ENCODE measurements around the gene ZC2HC1C.
"Not testable (repeated sequence)": the region's sequence is repeated elsewhere in the genome, so short reads cannot be mapped to it uniquely, and the experiment has no call there.

Gene ZC2HC1C

GRCh38 chr14:75098212-75098611, 28.8 kb downstream of the ZC2HC1C start:
- DNase-seq: no peak

GRCh38 chr14:75098682-75099081, 29.2 kb downstream of the ZC2HC1C start:
- no peak for DNase-seq

- DNase-seq: no peak
Measured at GRCh38 chr14:75101491-75101890, 32.0 kb downstream of the ZC2HC1C start.

- DNase-seq: no peak
Measured at GRCh38 chr14:75107186-75107585, 37.7 kb downstream of the ZC2HC1C start.

- no peak for DNase-seq
Measured at GRCh38 chr14:75109877-75110276, 40.4 kb downstream of the ZC2HC1C start.

GRCh38 chr14:75113932-75114539, 44.6 kb downstream of the ZC2HC1C start:
- DNase-seq: no peak

GRCh38 chr14:75119056-75119455, 49.6 kb downstream of the ZC2HC1C start:
- no peak for DNase-seq

- no peak for DNase-seq
Measured at GRCh38 chr14:75120541-75121291, 51.3 kb downstream of the ZC2HC1C start.

GRCh38 chr14:75121552-75121951, 52.1 kb downstream of the ZC2HC1C start:
- no peak for DNase-seq

GRCh38 chr14:75123991-75124390, 54.5 kb downstream of the ZC2HC1C start:
- peak; percentile 17 for DNase-seq

GRCh38 chr14:75125617-75126016, 56.2 kb downstream of the ZC2HC1C start:
- no peak for DNase-seq

- DNase-seq: no peak
Measured at GRCh38 chr14:75126121-75126544, 56.7 kb downstream of the ZC2HC1C start.

- DNase-seq: peak; percentile 6
Measured at GRCh38 chr14:75126679-75127473, 57.4 kb downstream of the ZC2HC1C start, which contains the start of gene NEK9. NEK9 (minus strand) TSS chr14:75127048; CDS start chr14:75126921, 127 bp downstream.

GRCh38 chr14:75127474-75127820, 58.0 kb downstream of the ZC2HC1C start:
- DNase-seq: not testable (repeated sequence)

GRCh38 chr14:75127903-75128595, 58.6 kb downstream of the ZC2HC1C start:
- DNase-seq: no peak

GRCh38 chr14:75128596-75128990, 59.2 kb downstream of the ZC2HC1C start:
- no peak for DNase-seq

All from SIG-M5 (cell line).